Thyroid gland (tissue), 4 donors: ENCODE data around the gene B4GALT4.

Source experiments
- POLR2A ChIP-seq, 2 donors: fragments of 450-650 bp; IDR thresholded peaks; one replicate each; pipeline ENCODE4 v1.6.1; 2017; ENCODE audit warnings: antibody characterized with exemption in 2 of 2, mild to moderate bottlenecking in 2 of 2, moderate library complexity in 1 of 2
- TF ChIP-seq, protein P1 (sequence below), 6 experiments: fragments of 200-600 bp in 3 of 6; fragments of 450-650 bp in 3 of 6; sonication (generic) in 3 of 6; IDR thresholded peaks; one replicate each; pipeline ENCODE4 v1.5.1; 2016 to 2019; ENCODE audit warnings: antibody characterized with exemption in 6 of 6, mild to moderate bottlenecking in 2 of 6, inconsistent platforms in 1 of 6, moderate library complexity in 1 of 6

GRCh38 chr3:119240101-119240590 lies 532 bp downstream of the B4GALT4 start:
- TF ChIP-seq POLR2A (IDR thresholded peaks at IDR 0.05): no peak
- TF ChIP-seq, protein P1, sequence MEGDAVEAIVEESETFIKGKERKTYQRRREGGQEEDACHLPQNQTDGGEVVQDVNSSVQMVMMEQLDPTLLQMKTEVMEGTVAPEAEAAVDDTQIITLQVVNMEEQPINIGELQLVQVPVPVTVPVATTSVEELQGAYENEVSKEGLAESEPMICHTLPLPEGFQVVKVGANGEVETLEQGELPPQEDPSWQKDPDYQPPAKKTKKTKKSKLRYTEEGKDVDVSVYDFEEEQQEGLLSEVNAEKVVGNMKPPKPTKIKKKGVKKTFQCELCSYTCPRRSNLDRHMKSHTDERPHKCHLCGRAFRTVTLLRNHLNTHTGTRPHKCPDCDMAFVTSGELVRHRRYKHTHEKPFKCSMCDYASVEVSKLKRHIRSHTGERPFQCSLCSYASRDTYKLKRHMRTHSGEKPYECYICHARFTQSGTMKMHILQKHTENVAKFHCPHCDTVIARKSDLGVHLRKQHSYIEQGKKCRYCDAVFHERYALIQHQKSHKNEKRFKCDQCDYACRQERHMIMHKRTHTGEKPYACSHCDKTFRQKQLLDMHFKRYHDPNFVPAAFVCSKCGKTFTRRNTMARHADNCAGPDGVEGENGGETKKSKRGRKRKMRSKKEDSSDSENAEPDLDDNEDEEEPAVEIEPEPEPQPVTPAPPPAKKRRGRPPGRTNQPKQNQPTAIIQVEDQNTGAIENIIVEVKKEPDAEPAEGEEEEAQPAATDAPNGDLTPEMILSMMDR (IDR thresholded peaks at IDR 0.05): no peak
